Stimulated activated naive CD8-positive, alpha-beta T cell treated with anti-CD3 and anti-CD28 coated beads, Interleukin-15, Interleukin-2, amounts not matched to agents 100 ng/mL and 50 ng/mL, for 24 hours (primary cell): ENCODE measurements around the gene MTCP1.

Experiments used
- H3K27ac Mint-ChIP-seq: one replicate; pipeline ENCODE4 v1.8.0; 2021; ENCODE audit warnings: mild to moderate bottlenecking, mixed read lengths
- H3K27me3 Mint-ChIP-seq: one replicate; pipeline ENCODE4 v1.8.0; 2021; ENCODE audit warnings: mixed read lengths
- H3K36me3 Mint-ChIP-seq: one replicate; pipeline ENCODE4 v1.8.0; 2021; ENCODE audit warnings: low read depth, mixed read lengths
- H3K4me1 Mint-ChIP-seq: one replicate; pipeline ENCODE4 v1.8.0; 2021; ENCODE audit warnings: low read depth, mixed read lengths
- H3K4me3 Mint-ChIP-seq: one replicate; pipeline ENCODE4 v1.8.0; 2021; ENCODE audit warnings: mild to moderate bottlenecking, mixed read lengths
- H3K9me3 Mint-ChIP-seq: one replicate; pipeline ENCODE4 v1.8.0; 2021; ENCODE audit warnings: mixed read lengths

Gene MTCP1

DNA sequence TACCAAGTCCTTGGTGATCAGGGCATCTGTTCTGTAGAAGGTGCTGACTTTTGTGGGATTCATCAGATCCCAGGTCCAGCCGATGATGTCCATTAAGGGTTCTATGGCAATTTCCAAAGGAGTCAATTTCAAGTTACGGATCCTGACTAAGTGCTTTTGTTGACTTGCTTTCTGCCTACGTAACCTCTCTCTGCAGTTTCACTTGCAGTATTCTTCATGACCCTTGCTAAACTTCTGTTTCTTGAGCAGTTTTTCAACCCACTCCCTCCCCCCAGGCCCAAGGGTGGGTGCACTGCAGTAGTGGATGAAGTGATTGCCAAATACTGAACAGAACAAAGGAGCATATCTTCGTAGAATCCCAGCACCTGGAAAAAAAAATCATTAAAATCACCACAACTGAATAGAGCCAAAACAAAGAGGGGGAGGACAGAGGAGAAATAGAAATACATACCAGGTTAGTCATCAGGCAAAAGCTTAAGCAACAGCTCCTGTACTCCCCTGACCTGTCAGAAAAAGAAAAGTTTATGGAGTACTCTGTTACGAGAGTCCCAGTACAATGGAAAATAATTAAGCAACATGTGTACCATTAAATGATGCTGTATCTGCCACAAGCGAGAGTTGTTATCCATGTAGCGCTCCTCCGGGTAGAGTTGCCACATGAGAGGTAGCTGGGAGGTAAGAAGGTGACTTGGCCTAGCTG, 5.8 kb downstream of the MTCP1 start:
- H3K27ac Mint-ChIP-seq: no peak overlapping the region
- no peaks in the 10 kb centered on the region for H3K27me3 Mint-ChIP-seq

DNA sequence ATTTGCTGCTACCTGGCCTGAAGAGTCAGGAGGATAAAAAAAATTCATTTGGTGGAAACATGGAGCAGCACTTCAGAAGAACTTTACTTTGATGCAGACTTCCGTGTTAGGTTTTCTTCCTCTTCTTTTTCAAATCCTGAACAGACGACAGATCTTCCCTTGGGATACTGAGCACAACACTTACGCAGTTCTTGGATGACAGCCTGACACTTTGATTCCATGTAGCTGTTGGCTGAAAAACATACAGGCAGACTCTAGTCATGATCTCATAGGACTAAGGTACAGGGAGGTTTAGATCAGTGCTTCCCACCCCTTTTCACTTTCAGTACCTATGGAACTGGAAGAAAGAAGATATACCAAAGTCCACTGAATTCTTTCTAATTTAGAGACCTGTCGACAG, 9.2 kb downstream of the MTCP1 start:
- H3K27ac Mint-ChIP-seq: no peak overlapping the region
- no peaks in the 10 kb centered on the region for H3K9me3 Mint-ChIP-seq
- peaks cover 7% of the 10 kb centered on the region for H3K4me1 Mint-ChIP-seq
- no peaks in the 10 kb centered on the region for H3K27me3 Mint-ChIP-seq
- peaks cover 5% of the 10 kb centered on the region for H3K36me3 Mint-ChIP-seq
- no peak overlapping the region for H3K4me3 Mint-ChIP-seq

More for the DNA sequence above, 5.8 kb downstream of the MTCP1 start:
- Mint-ChIP-seq H3K9me3 (no peaks in the 10 kb centered on the region), H3K36me3 (peaks cover 10% of the 10 kb centered on the region), H3K4me1 (peaks cover 30% of the 10 kb centered on the region), H3K4me3 (no peak overlapping the region)

DNA sequence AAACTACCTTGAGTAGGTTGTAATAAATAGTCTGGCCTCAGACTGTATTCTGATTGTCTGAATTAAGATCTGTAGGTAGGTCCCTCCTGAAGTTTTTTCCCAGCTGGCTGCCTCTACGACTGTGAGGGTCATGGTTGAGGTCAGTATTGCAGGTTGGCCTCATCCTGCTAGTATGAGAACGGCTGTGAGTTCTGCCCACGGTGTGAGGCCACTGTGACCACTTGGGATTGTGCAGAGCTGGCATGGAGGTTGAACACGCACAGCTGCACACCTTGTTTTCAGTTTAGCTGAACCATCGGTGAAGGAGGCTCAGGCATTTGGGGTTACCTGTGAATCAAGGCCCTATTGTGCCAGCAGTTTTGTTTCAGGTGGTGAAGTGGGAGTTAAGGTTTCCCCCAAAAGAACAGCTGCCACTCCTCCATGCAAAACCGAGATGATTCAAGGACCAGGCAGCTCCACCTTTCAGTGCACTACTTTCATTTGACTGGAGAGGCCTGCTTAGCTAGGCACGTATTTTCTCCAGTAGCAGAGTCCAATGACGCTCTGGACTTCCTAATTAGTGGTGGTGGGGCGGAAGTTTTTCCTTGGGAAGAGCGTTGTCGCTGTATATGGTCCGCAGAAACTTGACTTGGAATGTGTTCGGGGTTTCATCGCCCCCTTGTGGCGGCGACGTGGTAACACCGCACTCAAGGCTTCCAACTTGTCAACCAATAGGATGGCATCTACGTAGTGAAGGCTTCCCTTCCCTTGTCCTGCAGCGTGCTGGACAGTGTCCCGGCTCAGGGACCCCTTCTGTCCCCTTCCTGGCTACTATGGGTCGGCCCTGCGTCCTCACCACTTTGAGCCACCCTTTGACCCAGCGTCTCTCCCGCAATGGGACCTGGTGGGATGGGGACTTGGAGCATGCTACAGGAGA, 13.8 kb downstream of the MTCP1 start:
- Mint-ChIP-seq H3K27ac (peak overlapping the region; percentile 55), H3K27me3 (no peaks in the 10 kb centered on the region), H3K4me1 (peaks cover 20% of the 10 kb centered on the region), H3K9me3 (no peaks in the 10 kb centered on the region), H3K36me3 (peaks cover 24% of the 10 kb centered on the region), H3K4me3 (peak overlapping the region; percentile 51)

DNA sequence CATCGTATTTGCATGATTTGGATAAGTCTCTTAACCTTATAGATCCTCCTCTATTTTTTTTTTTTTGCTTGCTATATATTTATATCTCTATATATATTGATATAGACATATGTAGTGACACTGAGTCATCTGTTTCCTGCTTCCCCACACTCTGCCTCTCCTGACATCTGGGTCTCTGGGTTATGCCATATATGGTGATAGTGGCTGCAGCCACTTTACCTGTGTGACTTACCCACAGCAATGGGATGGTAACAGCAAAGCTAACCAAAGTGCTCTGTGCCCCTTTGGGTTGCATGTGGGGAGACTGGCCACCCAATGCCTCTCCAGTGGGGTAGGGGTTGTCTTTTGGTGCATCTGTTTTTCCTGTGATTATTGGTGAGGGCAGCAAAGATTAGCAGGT, 14.5 kb downstream of the MTCP1 start:
- Mint-ChIP-seq H3K27me3 (no peaks in the 10 kb centered on the region), H3K4me1 (peaks cover 20% of the 10 kb centered on the region), H3K4me3 (no peak overlapping the region), H3K27ac (peak overlapping the region; percentile 55), H3K36me3 (peaks cover 26% of the 10 kb centered on the region), H3K9me3 (no peaks in the 10 kb centered on the region)

- Mint-ChIP-seq H3K4me1 (peaks cover 26% of the 10 kb centered on the region), H3K4me3 (no peak overlapping the region), H3K36me3 (peaks cover 27% of the 10 kb centered on the region), H3K27me3 (no peaks in the 10 kb centered on the region), H3K9me3 (no peaks in the 10 kb centered on the region), H3K27ac (no peak overlapping the region)
These were observed 15.4 kb downstream of the MTCP1 start for GRCh38 chrX:155055494-155055893.

DNA sequence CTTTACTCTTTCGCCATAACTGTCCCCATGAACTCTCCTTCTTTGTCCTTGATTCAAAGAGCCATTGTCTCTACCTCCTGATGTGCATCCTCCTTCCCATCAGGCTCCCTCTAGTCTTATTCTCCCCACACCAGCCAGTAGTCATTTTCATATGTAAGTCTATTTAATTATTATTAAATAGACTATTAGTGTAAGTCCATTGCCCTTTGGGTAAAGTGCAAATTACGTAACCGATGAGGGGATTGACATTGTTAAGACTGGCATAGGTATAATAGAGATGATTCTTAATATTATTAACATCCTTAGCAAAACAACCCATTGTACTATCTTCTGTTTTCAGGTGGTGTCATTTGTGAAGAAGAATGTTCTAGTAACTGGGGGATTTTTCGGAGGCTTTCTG, 16.7 kb downstream of the MTCP1 start:
- H3K9me3 Mint-ChIP-seq: no peaks in the 10 kb centered on the region
- H3K4me3 Mint-ChIP-seq: no peak overlapping the region
- no peak overlapping the region for H3K27ac Mint-ChIP-seq
- H3K4me1 Mint-ChIP-seq: peaks cover 34% of the 10 kb centered on the region
- H3K27me3 Mint-ChIP-seq: no peaks in the 10 kb centered on the region
- H3K36me3 Mint-ChIP-seq: peaks cover 27% of the 10 kb centered on the region

DNA sequence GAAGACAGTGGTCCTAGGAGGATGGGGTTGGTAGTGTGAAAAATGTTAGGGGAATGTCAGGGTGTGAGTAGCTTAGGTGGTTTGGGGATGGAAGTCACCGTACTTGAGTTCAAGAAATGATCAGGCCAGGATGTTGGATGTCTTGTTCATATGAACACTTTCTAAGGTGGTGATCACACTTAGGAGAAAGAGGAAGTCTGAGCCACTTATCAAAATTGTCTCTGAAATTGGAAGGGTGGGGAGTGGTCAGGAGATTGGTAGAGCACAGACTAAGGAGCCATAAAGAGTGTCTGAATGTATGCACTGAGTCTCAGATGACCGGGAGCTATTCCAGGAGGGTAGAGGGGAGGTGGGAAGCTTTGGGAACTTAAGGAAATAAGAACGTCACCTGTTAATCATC, 17.3 kb downstream of the MTCP1 start:
- no peak overlapping the region for H3K4me3 Mint-ChIP-seq
- H3K4me1 Mint-ChIP-seq: peaks cover 39% of the 10 kb centered on the region
- H3K27me3 Mint-ChIP-seq: no peaks in the 10 kb centered on the region
- H3K36me3 Mint-ChIP-seq: peaks cover 27% of the 10 kb centered on the region
- H3K27ac Mint-ChIP-seq: peak overlapping the region; percentile 8
- no peaks in the 10 kb centered on the region for H3K9me3 Mint-ChIP-seq

- H3K4me1 Mint-ChIP-seq: peaks cover 41% of the 10 kb centered on the region
- H3K27ac Mint-ChIP-seq: no peak overlapping the region
- no peak overlapping the region for H3K4me3 Mint-ChIP-seq
- peaks cover 27% of the 10 kb centered on the region for H3K36me3 Mint-ChIP-seq
- no peaks in the 10 kb centered on the region for H3K9me3 Mint-ChIP-seq
- no peaks in the 10 kb centered on the region for H3K27me3 Mint-ChIP-seq
These were observed 18.0 kb downstream of the MTCP1 start for GRCh38 chrX:155052738-155053498.

- Mint-ChIP-seq H3K36me3 (peaks cover 24% of the 10 kb centered on the region), H3K4me1 (peaks cover 25% of the 10 kb centered on the region), H3K4me3 (no peak overlapping the region), H3K27me3 (no peaks in the 10 kb centered on the region), H3K9me3 (no peaks in the 10 kb centered on the region), H3K27ac (no peak overlapping the region)
These were observed 21.8 kb downstream of the MTCP1 start for GRCh38 chrX:155048977-155049619.

DNA sequence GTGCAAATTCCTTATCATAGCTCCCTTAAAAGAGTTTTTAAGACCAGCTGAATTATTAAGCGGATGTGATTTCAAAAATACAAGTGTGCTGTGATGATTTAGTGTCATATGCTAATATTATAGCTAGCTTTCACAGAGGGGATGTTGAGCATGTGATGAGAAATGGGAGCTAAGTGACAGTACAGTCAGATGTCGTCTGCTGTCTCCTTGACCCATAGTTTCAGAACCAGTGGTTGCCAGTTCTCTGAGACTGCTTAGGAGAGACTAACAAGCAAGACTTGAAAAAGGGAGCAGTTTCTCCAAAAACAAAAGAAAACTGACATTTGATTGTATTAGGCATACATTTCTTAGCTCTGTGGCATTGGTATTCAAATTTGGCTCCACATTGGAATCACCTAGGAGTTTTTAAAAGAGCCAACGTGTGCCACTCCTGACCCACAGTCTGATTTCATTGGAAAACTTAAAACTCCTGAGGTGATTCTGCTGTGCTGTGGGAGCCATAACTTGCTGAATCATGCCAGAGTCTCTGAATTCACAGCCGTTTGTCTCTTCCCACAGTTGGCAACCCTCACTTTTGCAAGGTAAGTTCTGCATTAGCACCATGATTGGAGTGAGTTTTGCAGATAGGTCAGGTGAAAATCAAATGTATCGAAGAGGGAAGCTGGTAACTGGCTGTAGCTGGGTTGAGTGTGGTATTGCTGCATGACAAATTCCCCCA, 24.0 kb downstream of the MTCP1 start:
- no peak overlapping the region for H3K4me3 Mint-ChIP-seq
- no peak overlapping the region for H3K27ac Mint-ChIP-seq
- H3K27me3 Mint-ChIP-seq: no peaks in the 10 kb centered on the region
- peaks cover 21% of the 10 kb centered on the region for H3K4me1 Mint-ChIP-seq
- H3K9me3 Mint-ChIP-seq: no peaks in the 10 kb centered on the region
- peaks cover 19% of the 10 kb centered on the region for H3K36me3 Mint-ChIP-seq

- no peaks in the 10 kb centered on the region for H3K27me3 Mint-ChIP-seq
- no peak overlapping the region for H3K27ac Mint-ChIP-seq
- peaks cover 21% of the 10 kb centered on the region for H3K4me1 Mint-ChIP-seq
These were observed 24.7 kb downstream of the MTCP1 start for GRCh38 chrX:155046129-155046810.

GRCh38 chrX:155035688-155036087, 35.2 kb downstream of the MTCP1 start:
- H3K9me3 Mint-ChIP-seq: no peaks in the 10 kb centered on the region
- no peak overlapping the region for H3K27ac Mint-ChIP-seq
- peaks cover 19% of the 10 kb centered on the region for H3K4me1 Mint-ChIP-seq
- H3K4me3 Mint-ChIP-seq: no peak overlapping the region
- H3K27me3 Mint-ChIP-seq: no peaks in the 10 kb centered on the region
- peaks cover 29% of the 10 kb centered on the region for H3K36me3 Mint-ChIP-seq

More at GRCh38 chrX:155046129-155046810, 24.7 kb downstream of the MTCP1 start:
- peaks cover 12% of the 10 kb centered on the region for H3K36me3 Mint-ChIP-seq
- H3K4me3 Mint-ChIP-seq: no peak overlapping the region
- no peaks in the 10 kb centered on the region for H3K9me3 Mint-ChIP-seq

- no peak overlapping the region for H3K4me3 Mint-ChIP-seq
- H3K4me1 Mint-ChIP-seq: peaks cover 33% of the 10 kb centered on the region
- no peak overlapping the region for H3K27ac Mint-ChIP-seq
- peaks cover 21% of the 10 kb centered on the region for H3K36me3 Mint-ChIP-seq
- H3K27me3 Mint-ChIP-seq: no peaks in the 10 kb centered on the region
- H3K9me3 Mint-ChIP-seq: no peaks in the 10 kb centered on the region
These were observed 39.3 kb downstream of the MTCP1 start for GRCh38 chrX:155031657-155032056.
